Suppressor macrophage treated with lipopolysaccharide for 1 hour (primary cell): ENCODE measurements around the gene FMOD.

Experiments
- DNase-seq, 3 donors: peaks; one replicate each; pipeline ENCODE4 v3.0.0-alpha.2; 2020 to 2022

Gene FMOD

GRCh38 chr1:203351037-203351625 lies at the start of gene FMOD:
FMOD (minus strand) TSS chr1:203351122; CDS start chr1:203348270, 2,852 bp downstream.
- peak; percentile 25 to 53 (median 36) for DNase-seq

- peak; percentile 16 to 24 (median 18) for DNase-seq
These were observed 45.8 kb upstream of the FMOD start for GRCh38 chr1:203396595-203397194.

- peak in 1 of 3 donors; percentile 19 for DNase-seq
These were observed 44.8 kb upstream of the FMOD start for GRCh38 chr1:203395751-203396150.

GRCh38 chr1:203390298-203390697 lies 39.4 kb upstream of the FMOD start:
- peak in 2 of 3 donors; percentile 33 to 34 for DNase-seq

- no peak for DNase-seq
These were observed 37.8 kb upstream of the FMOD start for GRCh38 chr1:203388683-203389082.

- no peak for DNase-seq
These were observed 31.1 kb upstream of the FMOD start for GRCh38 chr1:203382026-203382425.

- DNase-seq, result peak; percentile 84 to 91 (median 87)
These were observed 30.3 kb upstream of the FMOD start for GRCh38 chr1:203381151-203381751.

- DNase-seq, result peak in 1 of 3 donors; percentile 11
These were observed 29.7 kb upstream of the FMOD start for GRCh38 chr1:203380420-203381150.

- no peak for DNase-seq
These were observed 28.9 kb upstream of the FMOD start for GRCh38 chr1:203379825-203380224.

GRCh38 chr1:203378556-203379245 lies 27.8 kb upstream of the FMOD start:
- no peak for DNase-seq

GRCh38 chr1:203373991-203374390 lies 23.1 kb upstream of the FMOD start:
- DNase-seq, result no peak

- no peak for DNase-seq
These were observed 22.1 kb upstream of the FMOD start for GRCh38 chr1:203373002-203373401.

GRCh38 chr1:203371288-203371687 lies 20.4 kb upstream of the FMOD start:
- no peak for DNase-seq

GRCh38 chr1:203369666-203370065 lies 18.7 kb upstream of the FMOD start:
- peak; percentile 43 to 47 (median 45) for DNase-seq

GRCh38 chr1:203368624-203369451 lies 17.9 kb upstream of the FMOD start:
- DNase-seq, result peak; percentile 86 to 92 (median 89)

- no peak for DNase-seq
These were observed 16.1 kb upstream of the FMOD start for GRCh38 chr1:203367057-203367456.

- DNase-seq, result no peak
These were observed 15.6 kb upstream of the FMOD start for GRCh38 chr1:203366476-203366875.

- peak in 1 of 3 donors; percentile 16 for DNase-seq
These were observed 13.9 kb upstream of the FMOD start for GRCh38 chr1:203364806-203365205.

- no peak for DNase-seq
These were observed 13.3 kb upstream of the FMOD start for GRCh38 chr1:203364094-203364801.

GRCh38 chr1:203362720-203363025 lies 11.8 kb upstream of the FMOD start:
- DNase-seq, result no peak

- DNase-seq, result peak; percentile 66 to 74 (median 73)
These were observed 11.2 kb upstream of the FMOD start for GRCh38 chr1:203361945-203362719.
